HG02610 (cell line): ENCODE measurements around the gene CUL1.

ENCODE experiments used
- ATAC-seq: cut with Tn5 transposase; IDR thresholded peaks from one replicate; pipeline ENCODE4 v1.9.1; 2021; ENCODE audit warnings: mild to moderate bottlenecking, moderate library complexity; ENCODE audit not compliant: unreplicated experiment

Gene CUL1

GRCh38 chr7:148847815-148848734 lies 149.4 kb downstream of the CUL1 start:
- no peak for ATAC-seq

DNA sequence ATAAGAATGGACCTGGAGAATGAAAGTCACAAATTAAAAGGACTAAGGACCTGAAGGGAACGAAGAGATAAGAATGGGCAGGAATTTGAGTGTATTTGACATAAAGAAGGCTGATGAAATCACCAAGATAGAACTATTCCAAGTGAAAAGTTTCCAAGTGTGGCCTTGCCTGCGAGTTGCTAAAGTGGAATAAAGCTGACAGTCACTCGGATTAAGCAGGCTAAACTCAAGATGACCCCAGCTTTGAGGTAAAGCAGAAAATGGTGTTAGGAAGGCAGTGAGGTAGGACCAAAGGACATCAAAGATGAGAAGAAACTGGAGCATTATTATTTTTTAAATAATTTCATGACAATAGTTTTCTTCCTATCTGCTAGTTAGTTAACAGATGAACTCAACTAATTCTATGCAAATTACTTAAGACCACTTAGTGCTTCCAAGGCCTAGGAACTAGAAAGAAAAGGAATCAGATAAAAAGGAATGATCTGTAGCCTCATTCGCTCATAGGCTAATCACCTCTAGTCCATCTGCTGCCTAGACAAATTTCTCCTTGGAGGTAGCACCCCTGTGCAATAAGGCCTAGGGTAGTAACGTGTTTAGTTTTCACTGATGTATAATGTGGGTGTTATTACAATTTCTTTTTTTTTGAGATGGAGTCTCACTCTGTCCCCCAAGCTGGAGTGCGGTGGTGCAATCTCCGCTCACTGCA lies 150.8 kb downstream of the CUL1 start:
- no peak for ATAC-seq

GRCh38 chr7:148850564-148850963 lies 151.9 kb downstream of the CUL1 start:
- ATAC-seq: no peak
